Motor neuron (in vitro differentiated cells): ENCODE data around the gene ATP8B3. TPM values are rescaled to one million over a fixed set of nuclear protein-coding genes. Genes with fewer than 3 reads are reported as not detected.

ENCODE experiments used
- ATAC-seq, 8 experiments: fragments of 200-7000 bp; cut with Tn5 transposase; replicated peaks in 6 of 8; 2 replicates each; pipeline ENCODE4 v1.8.0; 2021; ENCODE audit warnings: mild to moderate bottlenecking in 8 of 8, moderate library complexity in 8 of 8
- H3K27ac ChIP-seq, 2 donors: fragments of 250-450 bp; sonication (Bioruptor Pico); 2 replicates each; pipeline ENCODE4 v1.9.0; 2021; ENCODE audit warnings: antibody characterized with exemption in 2 of 2, mild to moderate bottlenecking in 2 of 2, moderate library complexity in 1 of 2
- H3K4me1 ChIP-seq, 2 donors: fragments of 250-450 bp; sonication (Bioruptor Pico); replicated peaks in 1 of 2; 2 replicates each; pipeline ENCODE4 v1.6.1; 2021; ENCODE audit warnings: antibody characterized with exemption in 2 of 2, mild to moderate bottlenecking in 2 of 2, moderate library complexity in 1 of 2
- H3K4me3 ChIP-seq, 5 donors: fragments of 250-450 bp; sonication (Bioruptor Pico); 2 replicates each; pipeline ENCODE4 v1.9.0; 2021; ENCODE audit warnings: antibody characterized with exemption in 5 of 5, mild to moderate bottlenecking in 5 of 5, moderate library complexity in 4 of 5
- WGBS, 10 experiments: fragments of 450-650 bp; shearing (Covaris generic); methylation state at CpG; one replicate each; pipeline ENCODE4 v1.0.0; 2022; 5-methylcytosine and 5-hydroxymethylcytosine counted together
- in situ Hi-C, 9 experiments: fragments of 400-800 bp; cut with MboI; loops; one replicate each; pipeline ENCODE4 v1.15.0; 2021; ENCODE audit warnings: low sequenced_read_pairs in 9 of 9, low pct_unique_long_range_greater_than_20kb in 2 of 9; ENCODE audit not compliant: unreplicated experiment in 9 of 9
- total RNA-seq, 8 experiments: library from RNA; unstranded; fragments of 300-600 nt; gene quantifications; 2 replicates each; pipeline versions ENCODE4 v1.2.3 to v1.2.4, GENCODE V29; 2022

ATP8B3 gene
- total RNA-seq, 8 experiments from 2014 or later, result 0.32 to 2.3 (median 0.78) TPM

- in situ Hi-C loops, result loop anchor here in 1 of 9 experiments (25.0 kb wide), 1 partner anchor 213 kb away; no protein-coding TSS in a partner anchor
- Histone ChIP-seq H3K27ac (no peak overlapping the region), H3K4me3 (no peak overlapping the region), H3K4me1 (peaks cover 2 to 20% of the 10 kb centered on the region in 2 donors)
- ATAC-seq, result no peak
- WGBS, 10 experiments, result 0% methylated on average over 1 of the region's 14 CpGs; no CpG with 5 or more reads in 8 of the 10 experiments
Measured at GRCh38 chr19:1750343-1751021, 61.6 kb downstream of the ATP8B3 start.

GRCh38 chr19:1749373-1750342 lies 62.4 kb downstream of the ATP8B3 start:
- Histone ChIP-seq H3K27ac (no peak overlapping the region), H3K4me1 (peaks cover 0 to 27% of the 10 kb centered on the region in 2 donors), H3K4me3 (peak overlapping the region in 1 of 5 donors; percentile 11)
- ATAC-seq, result no peak
- in situ Hi-C loops, result loop anchor here in 1 of 9 experiments (25.0 kb wide), 1 partner anchor 212 kb away; no protein-coding TSS in a partner anchor
- WGBS, 10 experiments, result 0 to 5% (median 5%) methylated on average over 4 to 12 of the region's 99 CpGs; no CpG with 5 or more reads in 7 of the 10 experiments

- 0 to 5% (median 1%) methylated on average over 1 to 8 of the region's 45 CpGs; no CpG with 5 or more reads in 6 of the 10 experiments for WGBS, 10 experiments
- H3K4me1 ChIP-seq, result peaks cover 0 to 27% of the 10 kb centered on the region in 2 donors
- H3K4me3 ChIP-seq, result no peak overlapping the region
- in situ Hi-C loops, result no loop called here
- H3K27ac ChIP-seq, result no peak overlapping the region
- ATAC-seq, result no peak
Measured at GRCh38 chr19:1748873-1749341, 63.2 kb downstream of the ATP8B3 start.

- ATAC-seq, result peak in 2 of 8 experiments; percentile 33 to 54
- in situ Hi-C loops, result no loop called here
- H3K4me1 ChIP-seq, result peaks cover 0 to 27% of the 10 kb centered on the region in 2 donors
- 0 to 10% methylated on average over 2 to 5 of the region's 61 CpGs; no CpG with 5 or more reads in 8 of the 10 experiments for WGBS, 10 experiments
- H3K27ac ChIP-seq, result no peak overlapping the region
- no peak overlapping the region for H3K4me3 ChIP-seq
Measured at GRCh38 chr19:1748115-1748872, 63.8 kb downstream of the ATP8B3 start.

GRCh38 chr19:1747285-1748114 lies 64.6 kb downstream of the ATP8B3 start:
- H3K27ac ChIP-seq, result no peak overlapping the region
- 30% methylated on average over 4 of the region's 22 CpGs; no CpG with 5 or more reads in 9 of the 10 experiments for WGBS, 10 experiments
- H3K4me1 ChIP-seq, result peaks cover 0 to 27% of the 10 kb centered on the region in 2 donors
- no peak overlapping the region for H3K4me3 ChIP-seq
- in situ Hi-C loops, result no loop called here
- ATAC-seq, result peak in 7 of 8 experiments; percentile 19 to 68 (median 43)

- H3K4me1 ChIP-seq, result peaks cover 0 to 27% of the 10 kb centered on the region in 2 donors
- H3K27ac ChIP-seq, result no peak overlapping the region
- H3K4me3 ChIP-seq, result no peak overlapping the region
- in situ Hi-C loops, result no loop called here
- ATAC-seq, result peak; percentile 17 to 63 (median 33)
- 0 to 20% (median 0%) methylated on average over 1 to 9 of the region's 31 CpGs; no CpG with 5 or more reads in 5 of the 10 experiments for WGBS, 10 experiments
Measured at GRCh38 chr19:1746401-1747284, 65.4 kb downstream of the ATP8B3 start.

- in situ Hi-C loops, result no loop called here
- WGBS, 10 experiments, result 14% methylated on average over 5 of the region's 14 CpGs; no CpG with 5 or more reads in 9 of the 10 experiments
- ATAC-seq, result peak in 1 of 8 experiments; percentile 25
- no peak overlapping the region for H3K27ac ChIP-seq
- H3K4me3 ChIP-seq, result no peak overlapping the region
- H3K4me1 ChIP-seq, result peaks cover 0 to 27% of the 10 kb centered on the region in 2 donors
Measured at GRCh38 chr19:1745589-1746031, 66.5 kb downstream of the ATP8B3 start.

GRCh38 chr19:1744822-1745563 lies 67.1 kb downstream of the ATP8B3 start:
- 0 to 32% methylated on average over 1 to 5 of the region's 19 CpGs; no CpG with 5 or more reads in 8 of the 10 experiments for WGBS, 10 experiments
- in situ Hi-C loops, result no loop called here
- H3K4me1 ChIP-seq, result peaks cover 0 to 27% of the 10 kb centered on the region in 2 donors
- ATAC-seq, result no peak
- no peak overlapping the region for H3K4me3 ChIP-seq
- H3K27ac ChIP-seq, result no peak overlapping the region

- H3K4me1 ChIP-seq, result peaks cover 0 to 23% of the 10 kb centered on the region in 2 donors
- in situ Hi-C loops, result no loop called here
- ATAC-seq, result no peak
- 53 to 67% (median 58%) methylated on average over 3 to 4 of the region's 10 CpGs; no CpG with 5 or more reads in 7 of the 10 experiments for WGBS, 10 experiments
- H3K27ac ChIP-seq, result no peak overlapping the region
- H3K4me3 ChIP-seq, result no peak overlapping the region
Measured at GRCh38 chr19:1744133-1744665, 67.9 kb downstream of the ATP8B3 start.

GRCh38 chr19:1742989-1743696 lies 68.9 kb downstream of the ATP8B3 start:
- Histone ChIP-seq H3K4me3 (no peak overlapping the region), H3K27ac (no peak overlapping the region), H3K4me1 (peaks cover 0 to 17% of the 10 kb centered on the region in 2 donors)
- in situ Hi-C loops, result no loop called here
- ATAC-seq, result no peak
- WGBS, 10 experiments, result 35 to 72% (median 42%) methylated on average over 2 to 12 of the region's 34 CpGs; no CpG with 5 or more reads in 5 of the 10 experiments
